MG63 (cell line): ENCODE data around the gene MAP4K5. TPM values are rescaled to one million over a fixed set of nuclear protein-coding genes. Genes with fewer than 3 reads are reported as not detected.
A peak's percentile ranks its signal among the peaks of the same experiment; 100 is the strongest.

ENCODE experiments used
- DNase-seq: peaks from one replicate; pipeline ENCODE4 v3.0.0-alpha.2; 2020
- H3K27me3 ChIP-seq: fragments of 250-450 bp; sonication (Bioruptor Pico); 2 replicates; pipeline ENCODE4 v1.5.1; 2020; ENCODE audit warnings: mild to moderate bottlenecking, moderate library complexity
- H3K36me3 ChIP-seq: fragments of 250-450 bp; sonication (Bioruptor Pico); 2 replicates; pipeline ENCODE4 v1.5.1; 2020; ENCODE audit warnings: mild to moderate bottlenecking, moderate library complexity
- H3K4me3 ChIP-seq: fragments of 250-450 bp; sonication (Bioruptor Pico); 2 replicates; pipeline ENCODE4 v1.5.1; 2020; ENCODE audit warnings: mild to moderate bottlenecking, moderate library complexity
- H3K9me3 ChIP-seq: fragments of 250-450 bp; sonication (Bioruptor Pico); 2 replicates; pipeline ENCODE4 v1.5.1; 2020; ENCODE audit warnings: mild to moderate bottlenecking, moderate library complexity
- total RNA-seq: library from RNA; depleted of rRNA; stranded (reverse); fragments of >200 nt; shearing (Covaris generic); gene quantifications from 2 replicates; pipeline ENCODE4 v1.2.3, GENCODE V29; 2014; ENCODE audit warnings: low replicate concordance

Gene MAP4K5
- total RNA-seq, 1 experiment from 2014 or later = 26.3 TPM

GRCh38 chr14:50452979-50453705, 79.2 kb downstream of the MAP4K5 start:
- Histone ChIP-seq H3K4me3 (no peak overlapping the region), H3K9me3 (no peaks in the 10 kb centered on the region), H3K36me3 (peaks cover 23% of the 10 kb centered on the region), H3K27me3 (no peaks in the 10 kb centered on the region)
- peak; percentile 4 for DNase-seq

DNA sequence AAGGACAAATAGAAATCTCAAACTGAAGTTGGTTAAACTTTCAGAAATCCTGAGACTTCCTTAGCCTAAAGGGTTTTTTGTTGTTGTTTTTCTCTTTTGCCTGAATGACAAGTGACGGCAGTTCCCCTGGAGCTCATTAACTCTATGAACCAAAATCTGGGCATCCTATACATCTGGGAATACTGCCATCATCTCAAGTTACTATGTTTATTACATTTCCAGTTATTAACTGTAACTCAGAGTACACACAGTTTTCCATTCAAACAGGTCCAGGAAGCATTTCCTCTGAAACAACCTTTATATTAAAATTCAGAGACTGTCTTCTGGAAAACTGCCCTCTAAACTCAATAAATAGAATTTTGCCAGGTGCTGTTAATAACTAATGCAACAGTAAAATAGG, 80.1 kb downstream of the MAP4K5 start:
- DNase-seq = no peak

GRCh38 chr14:50451854-50452253, 80.5 kb downstream of the MAP4K5 start:
- H3K36me3 ChIP-seq = peaks cover 29% of the 10 kb centered on the region
- DNase-seq = no peak

More for the DNA sequence above, 80.1 kb downstream of the MAP4K5 start:
- H3K4me3 ChIP-seq = no peak overlapping the region
- no peaks in the 10 kb centered on the region for H3K27me3 ChIP-seq
- H3K9me3 ChIP-seq = no peaks in the 10 kb centered on the region
- H3K36me3 ChIP-seq = peaks cover 27% of the 10 kb centered on the region

GRCh38 chr14:50447461-50447860, 84.9 kb downstream of the MAP4K5 start:
- no peak overlapping the region for H3K4me3 ChIP-seq
- H3K27me3 ChIP-seq = no peaks in the 10 kb centered on the region
- H3K36me3 ChIP-seq = peaks cover 30% of the 10 kb centered on the region
- no peaks in the 10 kb centered on the region for H3K9me3 ChIP-seq
- DNase-seq = no peak

More at GRCh38 chr14:50451854-50452253, 80.5 kb downstream of the MAP4K5 start:
- no peaks in the 10 kb centered on the region for H3K27me3 ChIP-seq
- no peaks in the 10 kb centered on the region for H3K9me3 ChIP-seq
- H3K4me3 ChIP-seq = no peak overlapping the region

- Histone ChIP-seq H3K36me3 (peaks cover 33% of the 10 kb centered on the region), H3K27me3 (no peaks in the 10 kb centered on the region), H3K4me3 (no peak overlapping the region), H3K9me3 (no peaks in the 10 kb centered on the region)
- no peak for DNase-seq
Observed at GRCh38 chr14:50434528-50434927, 97.8 kb downstream of the MAP4K5 start.

- Histone ChIP-seq H3K4me3 (no peak overlapping the region), H3K27me3 (no peaks in the 10 kb centered on the region), H3K36me3 (peaks cover 23% of the 10 kb centered on the region), H3K9me3 (no peaks in the 10 kb centered on the region)
- DNase-seq = no peak
Observed at GRCh38 chr14:50432131-50432530, 100.2 kb downstream of the MAP4K5 start.

DNA sequence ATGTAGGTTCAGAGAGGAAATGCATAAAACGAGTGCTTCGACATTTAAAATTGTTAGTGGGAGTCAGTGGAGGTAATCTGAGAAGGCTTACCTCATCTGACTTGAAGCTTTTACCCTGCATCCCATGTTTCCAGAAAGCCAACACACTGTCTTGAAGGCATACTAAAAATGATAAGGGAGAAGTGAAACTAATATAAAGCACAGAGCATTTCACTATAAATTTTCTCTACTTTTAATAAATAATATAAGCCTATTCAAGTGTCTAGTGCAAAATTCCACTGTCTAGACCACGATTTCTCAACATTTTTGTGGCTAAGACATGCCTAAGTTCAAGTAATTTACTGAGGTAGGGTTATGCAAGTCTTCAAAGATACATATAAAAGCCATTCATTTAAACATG, 106.6 kb downstream of the MAP4K5 start:
- Histone ChIP-seq H3K9me3 (no peaks in the 10 kb centered on the region), H3K27me3 (no peaks in the 10 kb centered on the region), H3K4me3 (no peak overlapping the region), H3K36me3 (peaks cover 7% of the 10 kb centered on the region)
- DNase-seq = no peak

GRCh38 chr14:50425105-50425504, 107.3 kb downstream of the MAP4K5 start:
- Histone ChIP-seq H3K4me3 (no peak overlapping the region), H3K36me3 (peaks cover 7% of the 10 kb centered on the region), H3K27me3 (no peaks in the 10 kb centered on the region), H3K9me3 (no peaks in the 10 kb centered on the region)
- DNase-seq = no peak

DNA sequence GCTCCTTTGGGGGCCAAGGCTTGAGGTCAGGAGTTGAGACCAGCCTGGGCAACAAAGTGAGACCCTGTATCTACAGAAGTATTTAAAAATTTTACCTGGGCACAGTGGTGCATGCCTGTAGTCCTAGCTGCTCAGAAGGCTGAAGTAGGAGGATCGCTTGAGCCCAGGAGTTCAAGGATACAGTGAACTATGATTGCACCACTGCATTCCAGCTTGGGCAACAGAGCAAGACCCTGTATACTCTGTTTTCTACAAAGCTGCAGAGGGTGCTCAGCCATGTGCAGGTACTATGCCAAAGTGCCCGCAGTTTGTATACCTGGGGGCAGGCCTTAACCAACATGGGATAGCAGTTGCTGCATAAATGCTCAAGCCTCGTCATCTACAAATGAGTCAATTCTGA, 108.8 kb downstream of the MAP4K5 start:
- Histone ChIP-seq H3K4me3 (no peak overlapping the region), H3K36me3 (peaks cover 5% of the 10 kb centered on the region), H3K27me3 (no peaks in the 10 kb centered on the region), H3K9me3 (no peaks in the 10 kb centered on the region)
- DNase-seq = no peak

GRCh38 chr14:50421499-50421898, 110.9 kb downstream of the MAP4K5 start:
- Histone ChIP-seq H3K4me3 (no peak overlapping the region), H3K9me3 (no peaks in the 10 kb centered on the region), H3K27me3 (no peaks in the 10 kb centered on the region), H3K36me3 (peaks cover 7% of the 10 kb centered on the region)
- no peak for DNase-seq

- H3K36me3 ChIP-seq = peaks cover 6% of the 10 kb centered on the region
- no peaks in the 10 kb centered on the region for H3K27me3 ChIP-seq
- H3K4me3 ChIP-seq = no peak overlapping the region
- DNase-seq = no peak
- no peaks in the 10 kb centered on the region for H3K9me3 ChIP-seq
Observed at GRCh38 chr14:50417853-50418252, 114.5 kb downstream of the MAP4K5 start.

DNA sequence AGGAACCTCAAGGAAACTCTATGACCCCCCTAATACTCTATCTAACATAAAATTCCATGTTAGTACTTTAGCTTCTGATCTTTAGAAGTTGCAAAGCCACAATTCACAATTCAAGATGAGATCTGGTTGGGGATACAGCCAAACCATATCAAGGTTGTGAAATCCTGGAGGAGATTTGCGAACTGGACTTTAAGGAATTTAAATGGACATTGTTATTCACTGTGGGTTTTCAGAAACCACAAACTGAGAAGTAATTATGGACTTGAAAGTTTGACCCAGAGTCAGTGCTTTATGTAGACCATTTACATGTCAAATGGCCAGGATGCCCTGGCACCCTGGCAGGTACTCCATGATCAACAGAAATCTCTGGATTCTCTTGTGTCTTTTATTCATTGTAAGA, 121.4 kb downstream of the MAP4K5 start:
- no peak for DNase-seq
- no peaks in the 10 kb centered on the region for H3K9me3 ChIP-seq
- no peaks in the 10 kb centered on the region for H3K27me3 ChIP-seq
- no peak overlapping the region for H3K4me3 ChIP-seq
- H3K36me3 ChIP-seq = peaks cover 1% of the 10 kb centered on the region; the same call in 1 of the 2 replicates

GRCh38 chr14:50410071-50410470, 122.3 kb downstream of the MAP4K5 start:
- Histone ChIP-seq H3K9me3 (no peaks in the 10 kb centered on the region), H3K36me3 (no peaks in the 10 kb centered on the region), H3K4me3 (no peak overlapping the region), H3K27me3 (no peaks in the 10 kb centered on the region)
- DNase-seq = no peak

DNA sequence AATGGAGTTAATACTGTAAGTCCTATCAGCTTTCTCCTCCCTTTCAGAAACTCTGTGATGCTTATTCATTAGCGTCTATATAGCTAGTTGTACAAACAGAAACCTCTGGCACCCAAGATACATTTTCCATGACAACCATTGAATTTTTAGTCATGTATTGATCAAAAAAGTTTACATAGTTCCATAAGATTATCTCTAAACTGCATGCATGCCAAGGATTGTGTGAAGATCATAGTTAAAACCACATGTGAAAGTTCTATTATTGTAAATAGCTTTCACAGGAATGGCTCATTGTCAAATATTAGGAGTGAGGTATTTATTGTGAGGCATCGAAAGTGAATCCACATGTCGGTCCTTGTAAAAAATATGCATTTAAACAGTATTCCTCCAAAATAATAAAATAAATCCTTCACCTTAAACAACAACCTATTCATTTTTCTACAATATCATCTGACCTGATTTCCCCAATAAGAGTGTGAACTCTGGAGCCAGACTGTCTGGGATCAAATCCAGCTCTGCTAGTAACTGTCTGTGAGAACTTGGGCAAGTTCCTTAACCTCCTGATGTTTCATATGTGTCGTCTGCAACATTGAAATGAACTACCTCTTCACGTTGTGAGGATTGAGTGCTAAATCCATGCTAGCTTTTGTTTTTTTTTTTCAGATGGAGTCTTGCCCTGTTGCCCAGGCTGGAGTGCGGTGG, 125.1 kb downstream of the MAP4K5 start:
- H3K9me3 ChIP-seq = no peaks in the 10 kb centered on the region
- DNase-seq = no peak
- H3K27me3 ChIP-seq = no peaks in the 10 kb centered on the region
- no peak overlapping the region for H3K4me3 ChIP-seq
- no peaks in the 10 kb centered on the region for H3K36me3 ChIP-seq

- H3K9me3 ChIP-seq = no peaks in the 10 kb centered on the region
- no peak for DNase-seq
- H3K4me3 ChIP-seq = no peak overlapping the region
- H3K36me3 ChIP-seq = no peaks in the 10 kb centered on the region
- H3K27me3 ChIP-seq = no peaks in the 10 kb centered on the region
Observed at GRCh38 chr14:50403419-50403818, 128.9 kb downstream of the MAP4K5 start.

GRCh38 chr14:50402965-50403364, 129.4 kb downstream of the MAP4K5 start:
- no peaks in the 10 kb centered on the region for H3K27me3 ChIP-seq
- DNase-seq = no peak
- no peaks in the 10 kb centered on the region for H3K36me3 ChIP-seq

DNA sequence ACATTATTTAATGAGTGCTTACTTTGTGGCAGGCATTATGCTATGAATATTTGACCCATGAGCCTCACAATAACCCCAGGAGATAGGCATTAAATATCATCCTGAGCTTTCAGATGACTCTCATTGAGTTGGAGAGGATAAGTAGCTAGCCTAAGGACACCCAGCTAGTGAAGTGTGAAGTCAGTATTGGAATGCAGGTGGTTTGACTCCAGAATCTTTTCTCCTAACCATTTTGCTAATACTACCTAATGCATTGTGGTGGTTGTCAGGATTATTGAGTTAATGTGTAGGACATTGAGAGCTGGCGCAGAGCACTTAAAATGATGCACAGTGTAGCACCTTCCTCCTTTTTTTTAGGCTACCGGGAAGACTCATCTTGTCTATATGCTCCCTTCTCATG, 131.9 kb downstream of the MAP4K5 start:
- Histone ChIP-seq H3K9me3 (no peaks in the 10 kb centered on the region), H3K36me3 (no peaks in the 10 kb centered on the region), H3K4me3 (no peak overlapping the region), H3K27me3 (no peaks in the 10 kb centered on the region)
- no peak for DNase-seq

More at GRCh38 chr14:50402965-50403364, 129.4 kb downstream of the MAP4K5 start:
- Histone ChIP-seq H3K4me3 (no peak overlapping the region), H3K9me3 (no peaks in the 10 kb centered on the region)
